OCI-LY7 (cell line): ENCODE measurements around the gene PSENEN. TPM values are rescaled to one million over a fixed set of nuclear protein-coding genes. Genes with fewer than 3 reads are reported as not detected.

Experiments
- BruUV-seq: library from RNA; stranded (reverse); fragments of 400-500 nt; replicated peaks from 2 replicates; lab custom pipeline; 2021; lab: Mats Ljungman, UMichigan
- CTCF ChIA-PET: fragments of 300-600 bp; sonication (Branson Sonifier 250); formaldehyde crosslinking; loops from one replicate; lab custom pipeline; 2022; ENCODE audit warnings: antibody characterized with exemption; ENCODE audit not compliant: unreplicated experiment; lab: Charles Lee
- POLR2A ChIA-PET: fragments of 300-600 bp; sonication (Branson Sonifier 250); formaldehyde crosslinking; loops from one replicate; lab custom pipeline; 2022; ENCODE audit warnings: antibody characterized with exemption; lab: Charles Lee
- DNase-seq: peaks from one replicate; pipeline ENCODE4 v3.0.0-alpha.2; 2015; ENCODE audit warnings: low spot score
- H2AFZ ChIP-seq: fragments of 200-600 bp; sonication (generic), shearing (Covaris generic); 2 replicates; pipeline ENCODE4 v1.6.1; 2014; ENCODE audit warnings: mild to moderate bottlenecking, antibody characterized with exemption, low read length, moderate library complexity
- H3K27ac ChIP-seq: fragments of 200-600 bp; sonication (generic); 2 replicates; pipeline ENCODE4 v1.5.1; 2014; ENCODE audit warnings: mixed run types, low read depth, mild to moderate bottlenecking, moderate library complexity, low read length, inconsistent platforms; ENCODE audit not compliant: poor library complexity, severe bottlenecking
- H3K36me3 ChIP-seq: fragments of 200-600 bp; sonication (generic); 2 replicates; pipeline ENCODE4 v1.6.1; 2014; ENCODE audit warnings: mild to moderate bottlenecking, antibody characterized with exemption, low read length, moderate library complexity, mixed read lengths; ENCODE audit not compliant: insufficient read depth
- H3K4me1 ChIP-seq: fragments of 200-600 bp; sonication (generic); 2 replicates; pipeline ENCODE4 v1.5.1; 2014; ENCODE audit warnings: mild to moderate bottlenecking, low read length; ENCODE audit not compliant: insufficient read depth, poor library complexity, severe bottlenecking
- H3K4me2 ChIP-seq: fragments of 200-600 bp; sonication (generic); 2 replicates; pipeline ENCODE4 v1.6.1; 2014; ENCODE audit warnings: mild to moderate bottlenecking, low read length
- H3K4me3 ChIP-seq: fragments of 200-600 bp; sonication (generic); 2 replicates; pipeline ENCODE4 v1.5.1; 2014; ENCODE audit warnings: mild to moderate bottlenecking, low read depth, low read length; ENCODE audit not compliant: poor library complexity, severe bottlenecking
- H3K79me2 ChIP-seq: fragments of 200-600 bp; sonication (generic); 2 replicates; pipeline ENCODE4 v1.6.1; 2016; ENCODE audit warnings: low read depth, mild to moderate bottlenecking, low read length, moderate library complexity, mixed read lengths; ENCODE audit not compliant: insufficient read depth
- H3K9me2 ChIP-seq: fragments of 200-600 bp; sonication (generic); 2 replicates; pipeline ENCODE4 v1.6.1; 2016; ENCODE audit warnings: mild to moderate bottlenecking, low read length, mixed read lengths; ENCODE audit not compliant: insufficient read depth
- H3K9me3 ChIP-seq: fragments of 200-600 bp; sonication (generic); 2 replicates; pipeline ENCODE4 v1.6.1; 2014; ENCODE audit warnings: mild to moderate bottlenecking, mixed run types, low read length, mixed read lengths
- H4K20me1 ChIP-seq: fragments of 200-600 bp; sonication (generic); 2 replicates; pipeline ENCODE4 v1.6.1; 2014; ENCODE audit warnings: mild to moderate bottlenecking, antibody characterized with exemption, low read length, moderate library complexity, mixed read lengths; ENCODE audit not compliant: insufficient read depth
- EZH2phosphoT487 ChIP-seq: fragments of 200-600 bp; sonication (generic); IDR thresholded peaks from 2 replicates; pipeline ENCODE4 v1.6.1; 2018; ENCODE audit warnings: low read depth, borderline replicate concordance, mild to moderate bottlenecking, mixed run types, antibody characterized with exemption, low read length, moderate library complexity, mixed read lengths
- intact Hi-C: fragments of 100-400 bp; cut with micrococcal nuclease; formaldehyde crosslinking; loops from one replicate; pipeline ENCODE4 v1.10.0; 2022; ENCODE audit not compliant: unreplicated experiment
- total RNA-seq, 2 experiments: library from RNA; depleted of rRNA in 1 of 2; stranded (reverse); fragments of >200 nt in 1 of 2; shearing (Covaris generic) in 1 of 2; gene quantifications; 2 replicates each; pipeline ENCODE4 v1.2.3, GENCODE V29; 2014 to 2022
- TF ChIP-seq, protein P1 (sequence below): fragments of 200-600 bp; sonication (generic); conservative IDR thresholded peaks from 2 replicates; pipeline ENCODE4 v1.5.1; 2014; ENCODE audit warnings: mild to moderate bottlenecking, antibody characterized with exemption, low read length, moderate library complexity, mixed read lengths

Gene PSENEN
- total RNA-seq, 2 experiments from 2014 or later: 25.7 to 51.0 TPM

DNA sequence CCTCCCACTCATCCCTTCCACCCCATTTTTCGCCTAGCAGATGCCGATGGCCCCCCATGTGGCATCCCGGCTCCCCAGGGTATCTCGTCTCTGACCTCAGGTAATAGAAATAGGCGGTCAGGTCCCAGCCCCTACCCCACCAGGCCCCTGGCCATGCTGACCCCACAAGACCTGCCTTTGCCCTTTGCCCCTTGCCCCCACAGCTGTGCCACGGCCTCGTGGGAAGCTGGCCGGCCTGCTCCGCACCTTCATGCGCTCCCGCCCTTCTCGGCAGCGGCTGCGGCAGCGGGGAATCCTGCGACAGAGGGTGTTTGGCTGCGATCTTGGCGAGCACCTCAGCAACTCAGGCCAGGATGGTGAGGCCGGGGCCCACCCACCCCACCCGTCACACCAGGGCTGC is 35.3 kb downstream of the PSENEN start:
- BruUV-seq: no TSS peak

GRCh38 chr19:35781650-35782049 is 36.2 kb downstream of the PSENEN start:
- no peak overlapping the region for H2AFZ ChIP-seq
- TF ChIP-seq, protein P1, sequence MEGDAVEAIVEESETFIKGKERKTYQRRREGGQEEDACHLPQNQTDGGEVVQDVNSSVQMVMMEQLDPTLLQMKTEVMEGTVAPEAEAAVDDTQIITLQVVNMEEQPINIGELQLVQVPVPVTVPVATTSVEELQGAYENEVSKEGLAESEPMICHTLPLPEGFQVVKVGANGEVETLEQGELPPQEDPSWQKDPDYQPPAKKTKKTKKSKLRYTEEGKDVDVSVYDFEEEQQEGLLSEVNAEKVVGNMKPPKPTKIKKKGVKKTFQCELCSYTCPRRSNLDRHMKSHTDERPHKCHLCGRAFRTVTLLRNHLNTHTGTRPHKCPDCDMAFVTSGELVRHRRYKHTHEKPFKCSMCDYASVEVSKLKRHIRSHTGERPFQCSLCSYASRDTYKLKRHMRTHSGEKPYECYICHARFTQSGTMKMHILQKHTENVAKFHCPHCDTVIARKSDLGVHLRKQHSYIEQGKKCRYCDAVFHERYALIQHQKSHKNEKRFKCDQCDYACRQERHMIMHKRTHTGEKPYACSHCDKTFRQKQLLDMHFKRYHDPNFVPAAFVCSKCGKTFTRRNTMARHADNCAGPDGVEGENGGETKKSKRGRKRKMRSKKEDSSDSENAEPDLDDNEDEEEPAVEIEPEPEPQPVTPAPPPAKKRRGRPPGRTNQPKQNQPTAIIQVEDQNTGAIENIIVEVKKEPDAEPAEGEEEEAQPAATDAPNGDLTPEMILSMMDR: no peak
- no peak for TF ChIP-seq EZH2phosphoT487
- BruUV-seq: no TSS peak
- no peaks in the 10 kb centered on the region for H3K9me2 ChIP-seq
- intact Hi-C loops: no loop called here
- DNase-seq: no peak
- no peaks in the 10 kb centered on the region for H4K20me1 ChIP-seq
- H3K27ac ChIP-seq: no peak overlapping the region
- POLR2A ChIA-PET: no interaction called here
- CTCF ChIA-PET: interaction anchor here (0.6 kb wide), 1 partner anchor 287 kb away, joined by 3 read pairs; no protein-coding TSS in a partner anchor
- no peaks in the 10 kb centered on the region for H3K9me3 ChIP-seq
- H3K79me2 ChIP-seq: no peaks in the 10 kb centered on the region
- H3K36me3 ChIP-seq: peaks cover 5% of the 10 kb centered on the region; the same call in 1 of the 2 replicates
- H3K4me1 ChIP-seq: peaks cover 3% of the 10 kb centered on the region
- H3K4me2 ChIP-seq: no peak overlapping the region
- H3K4me3 ChIP-seq: no peak overlapping the region

More for the DNA sequence above, 35.3 kb downstream of the PSENEN start:
- DNase-seq: no peak
- no peaks in the 10 kb centered on the region for H3K9me3 ChIP-seq
- no peaks in the 10 kb centered on the region for H3K9me2 ChIP-seq
- no peak overlapping the region for H3K27ac ChIP-seq
- POLR2A ChIA-PET: no interaction called here
- H3K4me2 ChIP-seq: no peak overlapping the region
- intact Hi-C loops: no loop called here
- no peaks in the 10 kb centered on the region for H3K79me2 ChIP-seq
- TF ChIP-seq, protein P1: no peak
- TF ChIP-seq EZH2phosphoT487: no peak
- CTCF ChIA-PET: no interaction called here
- H3K36me3 ChIP-seq: peaks cover 5% of the 10 kb centered on the region; the same call in 1 of the 2 replicates
- no peak overlapping the region for H3K4me3 ChIP-seq
- H2AFZ ChIP-seq: no peak overlapping the region
- peaks cover 9% of the 10 kb centered on the region for H3K4me1 ChIP-seq
- no peaks in the 10 kb centered on the region for H4K20me1 ChIP-seq

DNA sequence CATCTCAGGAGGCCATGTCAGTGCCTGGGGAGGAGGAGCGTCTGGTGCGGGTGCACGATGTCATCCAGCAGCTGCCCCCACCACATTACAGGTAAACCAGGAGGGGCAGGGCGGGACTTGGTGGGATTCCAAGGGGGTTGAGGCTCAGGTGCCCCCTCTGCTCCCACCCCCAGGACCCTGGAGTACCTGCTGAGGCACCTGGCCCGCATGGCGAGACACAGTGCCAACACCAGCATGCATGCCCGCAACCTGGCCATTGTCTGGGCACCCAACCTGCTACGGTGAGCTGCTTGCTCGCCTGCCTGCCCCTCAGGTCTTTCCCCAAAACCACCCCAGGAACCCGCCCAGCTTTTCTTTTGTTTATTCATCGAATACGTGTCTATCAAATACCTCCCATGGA is 37.1 kb downstream of the PSENEN start:
- DNase-seq: no peak
- Histone ChIP-seq H3K4me2 (no peak overlapping the region), H3K9me2 (no peaks in the 10 kb centered on the region), H3K79me2 (no peaks in the 10 kb centered on the region), H4K20me1 (no peaks in the 10 kb centered on the region), H3K36me3 (peaks cover 5% of the 10 kb centered on the region; the same call in 1 of the 2 replicates), H2AFZ (no peak overlapping the region), H3K27ac (no peak overlapping the region), H3K4me1 (no peaks in the 10 kb centered on the region), H3K9me3 (no peaks in the 10 kb centered on the region), H3K4me3 (no peak overlapping the region)
- BruUV-seq: no TSS peak
- intact Hi-C loops: no loop called here
- TF ChIP-seq EZH2phosphoT487: no peak
- TF ChIP-seq, protein P1: no peak
- CTCF ChIA-PET: interaction anchor here (0.6 kb wide), 1 partner anchor 288 kb away, joined by 3 read pairs; no protein-coding TSS in a partner anchor
- POLR2A ChIA-PET: no interaction called here
